HG02588 (cell line): ENCODE measurements around the gene PRKAR2B.

ENCODE experiments used
- ATAC-seq: cut with Tn5 transposase; IDR thresholded peaks from one replicate; pipeline ENCODE4 v1.9.1; 2021; ENCODE audit warnings: mild to moderate bottlenecking, moderate library complexity; ENCODE audit not compliant: unreplicated experiment

PRKAR2B gene

DNA sequence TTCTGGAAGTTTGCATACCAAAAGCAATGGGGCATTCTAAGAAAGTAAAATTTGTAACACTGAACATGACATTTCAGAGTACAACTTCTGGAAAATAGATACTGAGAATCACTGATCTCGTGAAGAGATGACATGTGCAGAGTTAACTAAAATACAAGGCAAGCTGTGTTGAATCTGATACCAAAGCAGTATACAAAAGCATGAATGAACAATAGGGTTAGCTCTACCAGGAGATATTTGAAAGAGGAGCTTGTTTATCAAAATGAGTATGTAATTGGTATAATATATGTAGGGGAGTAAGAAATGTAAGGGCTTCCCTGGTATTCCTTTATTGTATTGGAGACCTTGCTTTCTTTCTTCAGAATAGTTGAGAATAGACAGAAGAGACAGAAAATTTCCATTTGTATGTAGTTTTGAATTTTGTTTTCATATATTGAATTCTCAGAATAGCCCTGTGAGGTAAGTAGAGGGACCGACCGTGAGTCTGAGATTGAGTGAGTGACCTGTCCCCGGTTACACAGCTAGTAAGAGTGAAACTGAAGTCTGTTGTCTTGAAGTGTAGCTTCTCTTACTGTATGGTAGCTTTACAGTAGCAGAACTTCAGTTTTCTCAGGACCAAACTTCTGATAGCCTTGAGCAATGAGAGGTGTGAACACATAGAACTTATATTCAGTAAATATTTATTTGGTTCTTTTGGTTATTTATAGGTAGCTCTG, 129.3 kb downstream of the PRKAR2B start:
- ATAC-seq: peak; percentile 53

DNA sequence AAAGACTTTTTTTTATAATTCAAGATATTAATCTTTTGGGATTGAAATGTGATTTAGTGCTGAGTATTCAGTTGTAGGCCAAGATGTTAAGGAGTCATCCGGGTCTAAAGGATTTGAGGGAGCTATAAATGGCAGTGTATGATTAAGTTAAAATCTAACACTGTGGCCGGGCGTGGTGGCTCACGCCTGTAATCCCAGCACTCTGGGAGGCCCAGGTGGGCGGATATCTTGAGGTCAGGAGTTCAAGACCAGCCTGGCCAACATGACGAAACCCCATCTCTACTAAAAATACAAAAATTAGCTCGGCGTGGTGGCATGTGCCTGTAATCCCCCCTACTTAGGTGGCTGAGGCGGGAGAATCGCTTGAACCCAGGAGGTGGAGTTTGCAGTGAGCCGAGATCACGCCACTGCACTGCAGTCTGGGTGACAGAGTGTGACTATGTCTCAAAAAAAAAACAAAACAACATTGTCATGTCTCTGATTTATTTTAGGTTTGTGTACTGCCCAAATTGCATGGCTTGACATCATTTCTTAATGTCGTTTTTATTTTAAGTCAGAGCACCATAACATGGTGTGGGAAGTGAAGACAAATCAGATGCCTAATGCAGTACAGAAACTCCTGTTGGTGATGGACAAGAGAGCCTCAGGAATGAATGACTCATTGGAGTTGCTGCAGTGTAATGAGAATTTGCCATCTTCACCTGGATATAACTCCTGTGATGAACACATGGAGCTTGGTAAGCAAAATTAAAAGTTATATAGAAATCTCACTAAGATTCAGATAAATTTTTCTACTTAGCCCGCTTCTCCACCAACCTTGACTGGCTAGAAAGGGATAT, 135.0 kb downstream of the PRKAR2B start:
- ATAC-seq: no peak

DNA sequence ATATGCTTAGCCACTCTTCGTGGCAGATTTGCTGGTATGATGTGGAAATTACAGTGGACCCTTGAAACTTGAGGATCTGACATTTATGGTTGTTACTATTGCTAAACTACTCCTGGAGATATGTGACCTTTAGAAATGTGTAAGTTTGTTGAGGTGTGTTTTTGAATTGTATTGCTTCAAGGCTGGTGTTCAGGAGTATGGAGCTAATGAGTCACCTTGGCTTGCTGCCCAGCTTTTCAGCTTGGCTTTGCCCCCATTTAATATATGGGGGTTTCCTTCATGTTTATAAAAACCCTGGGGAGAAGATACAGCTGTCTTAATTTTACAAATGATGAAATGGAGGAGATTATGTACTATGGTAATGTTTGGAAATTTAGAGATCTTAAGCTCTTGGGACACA, 135.9 kb downstream of the PRKAR2B start:
- ATAC-seq: no peak

DNA sequence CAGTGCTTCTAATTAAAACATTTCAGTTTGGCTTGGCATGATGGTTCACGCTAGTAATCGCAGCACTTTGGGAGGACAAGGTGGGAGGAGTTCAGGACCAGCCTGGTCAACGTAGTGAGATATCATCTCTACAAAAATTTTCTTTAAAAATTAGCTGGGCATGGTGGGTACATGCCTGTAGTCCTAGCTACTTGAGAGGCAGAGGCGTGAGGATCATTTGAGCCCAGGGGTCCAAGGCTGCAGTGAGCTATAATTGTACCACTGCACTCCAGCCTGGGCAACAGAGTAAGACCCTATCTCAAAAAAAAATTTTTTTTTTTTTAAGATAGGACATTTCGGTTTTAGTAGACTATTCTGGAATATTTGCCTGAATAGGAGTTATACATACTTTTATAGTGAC, 136.7 kb downstream of the PRKAR2B start:
- no peak for ATAC-seq

DNA sequence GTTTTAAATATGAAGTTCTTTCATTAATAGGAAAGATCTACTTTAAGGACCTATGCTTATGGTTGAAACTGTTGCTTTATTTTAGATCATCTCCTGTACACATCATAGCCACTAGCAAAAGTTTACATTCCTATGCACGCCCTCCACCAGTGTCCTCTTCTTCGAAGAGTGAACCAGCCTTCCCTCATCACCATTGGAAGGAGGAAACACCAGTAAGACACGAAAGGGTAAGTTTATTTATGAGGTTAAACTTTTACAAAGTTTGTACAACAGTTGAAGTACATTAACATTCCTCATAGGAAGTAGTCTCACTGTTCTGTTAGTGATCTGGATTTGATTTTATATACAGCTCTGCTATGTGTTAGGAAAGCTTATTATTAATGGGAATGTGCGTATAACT, 141.2 kb downstream of the PRKAR2B start:
- no peak for ATAC-seq

DNA sequence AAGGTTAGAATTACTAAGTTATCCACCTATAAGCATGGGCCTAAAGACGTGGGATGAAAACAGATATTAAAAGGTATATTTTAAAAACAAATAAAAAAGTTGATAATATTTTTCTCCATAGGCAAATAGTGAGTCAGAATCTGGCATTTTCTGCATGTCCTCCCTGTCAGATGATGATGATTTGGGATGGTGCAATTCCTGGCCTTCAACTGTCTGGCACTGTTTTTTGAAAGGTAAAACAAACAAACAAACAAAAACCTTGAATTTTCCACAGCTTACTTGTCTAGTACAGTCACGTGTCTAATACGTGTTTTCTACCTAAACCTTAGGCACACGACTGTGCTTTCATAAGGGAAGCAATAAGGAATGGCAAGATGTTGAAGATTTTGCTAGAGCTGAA, 141.7 kb downstream of the PRKAR2B start:
- ATAC-seq: no peak

DNA sequence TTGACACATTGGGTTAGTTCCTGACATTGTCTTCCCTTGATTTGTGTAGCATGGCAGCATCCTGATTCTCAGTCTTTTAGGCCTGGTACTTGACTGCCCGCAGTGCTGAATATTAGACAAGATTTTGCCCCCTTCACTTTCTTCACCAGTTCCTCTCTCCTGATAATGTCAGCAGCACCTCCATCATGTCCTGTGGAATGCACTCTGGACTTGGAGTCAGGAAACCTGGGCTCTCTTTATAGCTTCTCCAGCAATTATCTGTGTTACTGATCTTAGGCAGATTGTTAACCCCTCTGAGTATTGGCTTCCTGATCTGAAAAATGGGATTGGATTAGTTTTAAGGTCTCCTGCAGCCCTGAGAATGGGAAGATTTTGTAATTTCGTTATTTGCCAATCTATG, 143.3 kb downstream of the PRKAR2B start:
- ATAC-seq: no peak

DNA sequence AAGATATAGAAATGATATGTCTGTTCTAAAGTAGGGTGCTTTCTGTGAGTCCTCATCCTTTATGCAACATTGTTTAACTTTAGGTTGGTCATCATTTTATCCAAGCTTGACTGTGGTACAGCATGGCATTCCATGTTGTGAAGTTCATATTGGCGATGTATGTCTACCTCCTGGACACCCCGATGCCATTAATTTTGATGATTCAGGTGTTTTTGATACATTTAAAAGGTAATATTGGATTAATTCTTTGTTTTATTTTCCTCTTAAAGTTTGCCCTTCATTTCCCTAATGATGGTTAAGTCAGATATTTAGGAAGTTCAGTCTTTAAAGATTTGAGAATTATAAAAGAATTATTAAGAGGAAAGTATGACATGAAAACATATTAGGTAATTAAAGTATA, 145.6 kb downstream of the PRKAR2B start:
- no peak for ATAC-seq

DNA sequence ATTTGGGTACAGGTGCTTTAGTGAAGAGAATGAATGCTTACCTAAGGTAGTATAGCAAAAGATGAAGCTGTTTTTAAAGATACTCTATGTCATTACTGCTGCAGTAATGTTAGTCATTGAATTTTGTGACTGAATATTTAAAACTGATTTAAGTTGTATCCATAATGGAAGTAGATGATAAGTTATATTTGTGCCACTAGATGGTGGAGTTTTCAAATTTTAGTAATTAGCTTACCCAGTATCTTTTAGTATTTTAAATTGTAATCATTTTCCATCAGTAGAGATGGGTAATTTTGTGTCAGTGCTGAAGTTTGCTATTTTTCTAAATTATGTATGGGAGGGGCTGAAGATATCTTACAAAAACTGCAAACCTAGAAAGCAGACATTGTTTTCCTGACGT, 149.5 kb downstream of the PRKAR2B start:
- ATAC-seq: no peak

DNA sequence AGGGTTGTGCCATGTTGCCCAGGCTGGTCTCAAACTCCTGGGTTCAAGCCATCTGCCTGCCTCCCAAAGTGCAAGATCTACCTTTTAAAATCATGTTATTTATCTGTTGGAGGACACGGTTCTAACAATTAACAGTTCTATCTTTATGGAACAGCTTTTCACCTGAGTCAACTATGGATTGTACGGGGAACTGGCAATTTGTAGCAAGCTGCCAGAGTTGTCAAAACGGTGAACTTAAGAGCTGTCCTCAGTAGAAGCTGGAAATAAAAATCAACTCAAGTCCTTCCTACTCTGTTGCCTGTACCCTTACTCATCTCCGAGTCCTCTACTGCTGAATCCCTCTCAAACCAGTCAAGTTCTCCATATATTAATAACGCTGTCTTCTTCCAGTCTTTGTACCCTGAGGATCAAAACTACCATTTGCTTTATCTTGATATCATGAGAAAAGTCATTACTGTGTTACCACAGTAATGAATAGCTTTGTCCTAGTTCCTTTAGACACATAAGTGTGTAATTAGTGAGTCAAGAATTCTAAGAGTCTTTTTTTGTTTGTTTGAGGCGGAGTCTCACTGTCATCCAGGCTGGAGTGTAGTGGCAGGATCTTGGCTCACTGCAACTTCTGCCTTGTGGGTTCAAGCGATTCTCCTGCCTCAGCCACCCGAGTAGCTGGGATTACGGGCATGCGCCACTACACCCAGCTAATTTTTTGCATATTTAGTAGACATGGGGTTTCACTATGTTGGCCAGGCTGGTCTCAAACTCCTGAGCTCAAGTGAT, 152.5 kb downstream of the PRKAR2B start:
- ATAC-seq: no peak

DNA sequence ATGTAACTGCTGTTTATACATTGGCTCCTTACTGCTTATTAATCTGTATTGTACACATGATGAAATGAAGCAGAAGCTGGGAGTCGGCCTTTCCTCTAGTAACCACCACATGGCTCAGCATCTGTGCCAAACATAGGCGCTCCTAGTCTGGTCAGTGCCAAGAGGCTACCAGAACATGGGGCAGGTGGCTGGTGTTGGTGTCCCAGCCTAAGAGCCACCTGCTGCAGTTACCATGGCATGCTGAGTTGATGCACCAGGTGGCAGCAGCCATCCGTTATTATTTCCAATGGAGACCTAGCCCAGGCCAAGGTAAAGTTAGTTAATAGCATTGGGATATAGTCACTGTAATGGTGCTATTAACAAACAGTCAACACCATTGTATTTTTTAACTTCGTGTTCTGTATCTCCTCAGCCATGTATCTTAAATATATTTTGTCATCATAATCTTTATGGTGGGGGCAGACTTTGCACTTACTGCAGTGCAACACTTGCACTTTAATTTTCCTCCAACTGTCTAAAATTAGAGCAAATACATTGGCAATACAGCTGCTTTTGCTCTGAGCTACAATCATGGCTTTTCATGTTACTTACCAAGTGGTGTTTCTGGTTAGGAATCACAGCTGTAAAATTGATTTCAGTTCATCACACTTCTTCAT, 157.4 kb downstream of the PRKAR2B start:
- ATAC-seq: no peak

DNA sequence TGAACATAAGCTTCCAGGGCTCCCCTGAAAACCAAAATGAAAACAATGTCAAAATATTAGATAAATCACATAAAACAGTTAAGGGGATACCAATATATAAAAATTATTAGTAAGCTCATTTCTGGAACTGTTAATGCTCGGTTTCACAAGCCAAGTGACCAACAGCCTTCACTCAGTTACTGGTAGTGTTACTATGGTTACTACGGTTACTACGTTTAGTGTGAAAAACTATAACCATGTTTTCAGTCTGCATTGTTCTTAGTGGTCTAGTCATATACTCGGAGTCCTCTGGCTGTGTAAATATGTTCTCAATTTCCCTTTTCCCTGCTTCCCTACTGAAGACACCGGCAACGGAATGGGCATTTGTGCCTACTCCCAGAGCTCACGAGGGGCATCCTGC, 159.1 kb downstream of the PRKAR2B start:
- ATAC-seq: no peak

DNA sequence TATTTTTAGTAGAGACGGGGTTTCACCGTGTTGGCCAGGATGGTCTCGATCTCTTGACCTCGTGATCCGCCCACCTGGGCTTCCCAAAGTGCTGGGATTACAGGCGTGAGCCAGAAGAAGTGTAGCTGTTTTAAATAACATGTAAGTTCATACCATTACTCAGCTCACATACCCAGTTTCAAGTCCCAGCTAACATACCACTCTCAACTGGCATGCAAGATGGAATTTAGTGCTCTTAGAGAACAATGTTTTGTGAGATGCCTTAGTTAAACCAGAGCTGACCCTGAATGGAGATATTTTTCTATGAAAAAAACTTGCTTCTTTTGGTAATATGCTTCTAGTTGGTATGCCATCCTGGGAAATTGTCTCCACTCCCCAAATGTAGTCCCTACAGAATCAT, 161.6 kb downstream of the PRKAR2B start:
- ATAC-seq: no peak

DNA sequence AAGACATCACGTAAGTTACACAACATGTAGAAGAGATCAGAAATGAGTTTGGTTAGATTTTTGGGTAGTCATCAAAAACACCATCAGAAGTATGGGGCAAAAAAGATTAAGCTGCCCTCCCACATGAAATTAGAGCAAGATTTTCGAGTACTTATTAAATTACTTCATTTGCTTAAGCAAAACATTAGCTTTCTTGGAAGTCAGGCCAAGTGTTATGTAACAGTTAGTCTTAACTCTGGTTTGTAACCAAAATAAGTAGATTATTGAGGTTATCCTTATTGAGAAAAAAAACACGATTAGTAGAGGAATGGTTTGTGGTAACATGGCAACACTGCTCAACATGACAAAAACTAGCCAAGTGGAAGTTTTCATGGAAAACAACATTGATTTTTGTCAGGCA, 162.2 kb downstream of the PRKAR2B start:
- no peak for ATAC-seq

DNA sequence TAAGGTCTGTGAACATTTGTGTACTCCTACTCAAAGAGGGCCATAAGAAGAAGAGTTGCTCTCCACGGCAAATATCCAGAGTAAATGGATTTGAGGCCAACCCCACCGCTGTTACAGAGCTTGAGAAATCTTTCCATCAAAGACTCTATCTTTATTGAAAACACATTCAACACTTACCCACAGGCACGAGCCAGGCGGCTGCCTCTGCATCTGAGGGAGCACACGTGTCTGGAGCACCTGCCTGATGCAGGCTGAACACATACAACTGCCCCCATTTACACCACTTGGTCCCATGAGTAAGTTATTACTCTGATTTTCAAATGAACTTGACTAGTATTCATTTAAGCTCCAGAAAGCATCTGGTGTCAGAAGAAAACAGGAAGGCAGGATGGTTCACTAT, 163.0 kb downstream of the PRKAR2B start:
- no peak for ATAC-seq

DNA sequence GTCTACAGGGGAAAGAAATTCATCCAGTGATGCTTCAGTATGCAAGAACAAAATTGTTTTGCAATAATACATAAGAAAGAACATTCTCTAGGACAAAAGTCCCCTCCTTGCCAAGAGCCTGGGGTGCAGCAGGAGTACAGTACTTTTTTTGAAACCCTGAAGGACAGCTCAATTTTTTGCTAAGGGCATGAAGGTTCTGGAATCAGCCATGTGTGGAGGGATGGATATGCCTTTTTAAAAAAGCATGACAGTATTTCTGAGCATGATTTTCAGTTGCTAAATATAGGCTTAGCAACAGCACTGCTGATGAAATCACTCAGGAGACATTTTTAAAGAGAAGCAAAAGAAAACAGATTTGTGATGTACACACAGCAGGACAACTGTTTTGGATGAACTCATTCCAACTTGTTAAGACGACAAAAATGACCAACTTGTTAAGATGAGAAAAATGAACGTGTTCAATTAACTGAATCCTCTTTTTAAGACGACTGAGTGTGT, 163.6 kb downstream of the PRKAR2B start:
- ATAC-seq: no peak

DNA sequence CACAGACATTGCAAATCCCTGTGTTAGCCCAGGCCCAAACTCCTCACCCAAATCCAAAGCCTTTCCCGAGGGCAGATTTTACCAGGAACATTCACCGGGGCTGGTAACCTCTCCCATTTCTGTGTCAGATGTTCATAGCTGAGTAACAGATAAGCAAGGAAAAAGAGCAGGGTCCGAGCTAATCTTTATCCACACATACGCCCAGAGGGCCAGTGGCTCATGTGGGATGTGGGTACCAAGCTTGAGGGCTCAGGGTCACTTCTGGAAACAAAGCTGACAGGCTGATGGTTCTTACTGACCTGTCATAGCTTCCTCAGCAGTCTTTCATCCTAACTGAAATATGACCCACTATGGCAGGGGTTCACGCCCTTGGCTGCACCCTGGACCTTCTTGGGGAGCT, 164.1 kb downstream of the PRKAR2B start:
- ATAC-seq: no peak

DNA sequence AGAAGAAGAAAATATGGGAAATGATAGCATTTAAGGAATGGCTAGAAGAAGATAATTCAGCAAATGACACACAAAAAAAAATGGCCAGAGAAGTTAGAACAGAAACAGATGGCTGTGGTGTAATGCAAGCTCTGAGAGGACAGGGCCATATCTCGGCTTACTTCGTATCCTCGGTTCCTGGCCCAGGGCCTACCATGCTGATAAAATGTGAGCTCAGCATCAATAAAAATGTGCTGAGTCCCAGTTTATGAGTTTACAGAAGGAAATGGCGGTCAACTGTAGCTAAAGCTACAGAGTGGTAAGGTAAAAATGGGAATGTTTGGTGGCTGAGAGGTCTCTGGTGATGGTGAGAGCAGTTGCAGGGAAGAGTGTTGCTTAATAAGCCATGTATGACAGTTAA, 165.1 kb downstream of the PRKAR2B start:
- no peak for ATAC-seq

DNA sequence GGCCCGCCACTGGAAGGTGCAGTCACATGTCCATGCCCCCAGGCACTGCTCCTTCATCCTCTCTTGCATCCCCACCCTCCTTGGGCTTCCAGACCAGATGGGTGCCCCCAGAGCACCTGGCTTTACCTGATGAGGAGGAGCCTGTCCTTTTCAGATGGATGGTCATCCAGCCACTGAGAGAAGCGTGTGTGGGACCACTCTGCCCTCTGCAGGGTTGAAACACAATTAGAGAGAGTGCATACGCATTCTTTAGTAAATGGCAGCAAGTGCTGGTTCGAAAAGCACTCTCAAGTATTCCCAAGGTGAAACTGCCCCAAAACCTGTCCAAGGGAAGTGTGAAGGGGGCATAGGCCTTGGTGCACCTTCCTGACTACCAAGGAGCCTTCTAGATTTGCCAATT, 165.9 kb downstream of the PRKAR2B start:
- no peak for ATAC-seq
